Measurements from ENCODE around the gene TPX2. TPM values are rescaled to one million over a fixed set of nuclear protein-coding genes. Genes with fewer than 3 reads are reported as not detected.

The TPX2 gene
- total RNA-seq, 1 experiment from 2014 or later, result 179 TPM

GRCh38 chr20:31701591-31701990 is 37.5 kb upstream of the TPX2 start:
- H3K4me1 Mint-ChIP-seq (ENCODE audit: low read depth, unreplicated experiment), result peaks cover 79% of the 10 kb centered on the region
- peak overlapping the region; percentile 18 for H3K4me3 Mint-ChIP-seq (ENCODE audit: low read depth, unreplicated experiment)
- H3K27me3 Mint-ChIP-seq (ENCODE audit: unreplicated experiment), result no peaks in the 10 kb centered on the region
- peaks cover 99% of the 10 kb centered on the region for H3K36me3 Mint-ChIP-seq (ENCODE audit: insufficient read depth, unreplicated experiment)
- peak overlapping the region; percentile 85 for H3K27ac Mint-ChIP-seq (ENCODE audit: unreplicated experiment)
- H3K9me3 Mint-ChIP-seq (ENCODE audit: low read depth, unreplicated experiment), result no peaks in the 10 kb centered on the region
- BruUV-seq (replicated peaks), result no TSS peak
- intact Hi-C loops (cut with micrococcal nuclease; ENCODE audit: unreplicated experiment), result no loop called here
- no peak for DNase-seq
- CTCF ChIA-PET, result interaction anchor here (2.9 kb wide), 1 partner anchor 22 kb away, joined by 26 read pairs; the partner anchor contains the start of gene BCL2L1
- TF ChIP-seq CTCF (IDR thresholded peaks at IDR 0.05; ENCODE audit: unreplicated experiment), result no peak

DNA sequence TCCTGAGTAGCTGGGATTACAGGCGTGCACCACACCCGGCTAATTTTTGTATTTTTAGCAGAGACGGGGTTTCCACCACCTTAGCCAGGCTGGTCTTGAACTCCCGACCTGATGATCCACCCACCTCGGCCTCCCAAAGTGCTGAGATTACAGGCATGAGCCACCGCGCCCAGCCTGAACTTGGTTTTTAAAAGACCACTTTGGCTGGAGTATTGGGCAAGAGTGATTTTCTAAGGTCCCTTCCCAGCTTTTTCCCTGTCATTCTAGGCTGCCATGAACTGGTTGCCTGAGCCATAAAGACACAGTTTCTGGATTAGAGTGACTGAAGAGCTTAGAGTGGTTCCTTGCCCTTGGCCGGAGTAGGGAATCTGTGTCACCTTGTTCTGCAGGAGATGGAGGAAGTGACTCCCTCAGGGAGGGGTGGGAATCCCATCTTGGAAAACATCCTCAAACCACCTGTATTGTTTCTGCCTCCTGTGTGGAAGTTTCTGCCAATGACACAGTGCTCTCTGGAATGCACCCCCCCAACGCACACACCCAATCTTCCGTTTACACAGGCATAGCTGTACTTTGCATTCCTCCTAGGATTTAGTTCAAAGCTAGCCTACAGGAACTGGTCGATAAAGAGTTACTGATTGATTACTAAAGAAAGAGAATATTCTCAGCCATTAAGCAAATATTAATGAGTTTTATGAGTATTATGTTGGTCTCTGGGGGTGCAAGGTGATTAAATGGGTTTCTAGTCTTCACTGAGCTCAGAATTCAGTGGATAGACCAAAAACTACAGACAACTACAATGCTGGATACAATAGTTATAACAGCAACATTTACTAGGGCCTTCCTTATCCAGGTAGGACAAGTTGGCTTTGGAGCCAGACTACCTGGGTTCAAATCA is 34.6 kb upstream of the TPX2 start:
- peaks cover 99% of the 10 kb centered on the region for H3K36me3 Mint-ChIP-seq (ENCODE audit: insufficient read depth, unreplicated experiment)
- H3K4me1 Mint-ChIP-seq (ENCODE audit: low read depth, unreplicated experiment), result peaks cover 85% of the 10 kb centered on the region
- TF ChIP-seq CTCF (IDR thresholded peaks at IDR 0.05; ENCODE audit: unreplicated experiment), result no peak
- intact Hi-C loops (cut with micrococcal nuclease; ENCODE audit: unreplicated experiment), result loop anchor here (1.0 to 2.0 kb wide), 3 partner anchors 8 to 14 kb away; no protein-coding TSS in a partner anchor
- TSS peak; percentile 48 for BruUV-seq (replicated peaks)
- no peaks in the 10 kb centered on the region for H3K9me3 Mint-ChIP-seq (ENCODE audit: low read depth, unreplicated experiment)
- peak overlapping the region; percentile 91 for H3K27ac Mint-ChIP-seq (ENCODE audit: unreplicated experiment)
- no peaks in the 10 kb centered on the region for H3K27me3 Mint-ChIP-seq (ENCODE audit: unreplicated experiment)
- CTCF ChIA-PET, result interaction anchor here (0.5 to 3.9 kb wide), 13 partner anchors 8 to 337 kb away, joined by 3 to 84 read pairs (median 5); partner anchors contain the start of gene BCL2L1
- peak; percentile 97 for DNase-seq
- peak overlapping the region; percentile 29 for H3K4me3 Mint-ChIP-seq (ENCODE audit: low read depth, unreplicated experiment)

- DNase-seq, result no peak
- no peaks in the 10 kb centered on the region for H3K9me3 Mint-ChIP-seq (ENCODE audit: low read depth, unreplicated experiment)
- peaks cover 85% of the 10 kb centered on the region for H3K4me1 Mint-ChIP-seq (ENCODE audit: low read depth, unreplicated experiment)
- peaks cover 100% of the 10 kb centered on the region for H3K36me3 Mint-ChIP-seq (ENCODE audit: insufficient read depth, unreplicated experiment)
- BruUV-seq (replicated peaks), result TSS peak; percentile 99
- no peak for TF ChIP-seq CTCF (IDR thresholded peaks at IDR 0.05; ENCODE audit: unreplicated experiment)
- H3K27ac Mint-ChIP-seq (ENCODE audit: unreplicated experiment), result peak overlapping the region; percentile 91
- intact Hi-C loops (cut with micrococcal nuclease; ENCODE audit: unreplicated experiment), result loop anchor here (2.0 kb wide), 1 partner anchor 14 kb away; no protein-coding TSS in a partner anchor
- H3K4me3 Mint-ChIP-seq (ENCODE audit: low read depth, unreplicated experiment), result peak overlapping the region; percentile 29
- CTCF ChIA-PET, result interaction anchor here (0.5 to 3.9 kb wide), 12 partner anchors 8 to 244 kb away, joined by 3 to 84 read pairs (median 6); partner anchors contain the start of gene BCL2L1
- no peaks in the 10 kb centered on the region for H3K27me3 Mint-ChIP-seq (ENCODE audit: unreplicated experiment)
Measured at GRCh38 chr20:31705191-31705590, 33.9 kb upstream of the TPX2 start.

DNA sequence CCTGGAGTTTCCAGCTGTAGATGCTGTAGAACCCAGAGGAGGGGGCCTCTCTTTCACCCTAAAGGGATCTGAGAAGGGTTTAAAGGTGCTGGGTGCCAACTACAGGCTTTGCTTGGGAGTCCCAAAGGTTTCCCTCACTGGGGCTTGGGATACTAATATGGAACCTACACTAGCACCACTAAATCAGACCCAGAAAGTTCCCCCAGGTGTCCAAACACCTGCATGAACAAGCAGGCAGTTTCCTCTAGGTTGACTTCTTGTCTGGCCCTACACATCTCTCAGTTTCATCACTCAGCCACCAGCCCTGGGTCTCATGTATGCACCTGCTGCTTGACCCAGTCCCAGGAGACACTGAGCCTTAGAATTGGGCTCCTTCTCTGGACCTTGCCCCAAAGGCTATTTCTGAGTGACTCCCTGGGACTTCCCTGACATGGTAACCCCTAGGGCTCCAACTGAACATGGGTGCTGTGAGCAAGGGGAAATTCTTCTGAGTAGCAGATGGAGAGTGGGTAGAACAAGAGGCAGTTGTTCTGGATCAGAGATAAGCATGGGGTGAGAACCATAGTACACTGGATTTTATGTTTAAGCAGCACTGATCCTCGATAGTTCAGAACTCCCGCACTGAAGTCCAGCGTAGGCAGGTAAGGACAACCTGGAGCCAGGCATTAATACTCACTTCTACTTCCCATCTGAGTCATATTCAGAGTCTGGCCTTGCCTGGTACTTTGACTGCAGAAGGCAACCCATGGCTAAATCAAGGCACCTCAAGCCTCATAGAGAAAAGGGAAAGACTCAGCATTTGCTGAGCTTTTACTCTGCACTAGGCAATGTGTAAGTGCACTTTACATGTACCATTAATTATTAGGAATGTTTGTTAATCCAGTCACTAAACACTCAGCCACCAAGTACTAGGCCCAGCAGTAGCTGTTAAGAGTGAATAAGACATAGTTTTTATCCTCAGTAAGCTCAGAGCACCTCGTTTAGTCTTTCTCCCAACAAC is 33.2 kb upstream of the TPX2 start:
- intact Hi-C loops (cut with micrococcal nuclease; ENCODE audit: unreplicated experiment), result loop anchor here (2.0 kb wide), 1 partner anchor 13 kb away; no protein-coding TSS in a partner anchor
- H3K9me3 Mint-ChIP-seq (ENCODE audit: low read depth, unreplicated experiment), result no peaks in the 10 kb centered on the region
- CTCF ChIA-PET, result interaction anchor here (0.6 to 3.9 kb wide), 8 partner anchors 8 to 145 kb away, joined by 3 to 84 read pairs (median 6); partner anchors contain the start of gene BCL2L1
- peak overlapping the region; percentile 91 for H3K27ac Mint-ChIP-seq (ENCODE audit: unreplicated experiment)
- peaks cover 100% of the 10 kb centered on the region for H3K36me3 Mint-ChIP-seq (ENCODE audit: insufficient read depth, unreplicated experiment)
- no peak for DNase-seq
- peak overlapping the region; percentile 36 for H3K4me3 Mint-ChIP-seq (ENCODE audit: low read depth, unreplicated experiment)
- H3K27me3 Mint-ChIP-seq (ENCODE audit: unreplicated experiment), result no peaks in the 10 kb centered on the region
- no TSS peak for BruUV-seq (replicated peaks)
- no peak for TF ChIP-seq CTCF (IDR thresholded peaks at IDR 0.05; ENCODE audit: unreplicated experiment)
- H3K4me1 Mint-ChIP-seq (ENCODE audit: low read depth, unreplicated experiment), result peaks cover 85% of the 10 kb centered on the region
